Hematopoietic multipotent progenitor cell treated with erythropoietin and hydrocortisone succinate and interleukin-3 and kit ligand, for 15 days (in vitro differentiated cells): ENCODE measurements around the gene CACNA1G.

Experiments
- DNase-seq: peaks from one replicate; pipeline ENCODE4 v3.0.0-alpha.2; 2015; ENCODE audit warnings: low spot score

CACNA1G gene

DNA sequence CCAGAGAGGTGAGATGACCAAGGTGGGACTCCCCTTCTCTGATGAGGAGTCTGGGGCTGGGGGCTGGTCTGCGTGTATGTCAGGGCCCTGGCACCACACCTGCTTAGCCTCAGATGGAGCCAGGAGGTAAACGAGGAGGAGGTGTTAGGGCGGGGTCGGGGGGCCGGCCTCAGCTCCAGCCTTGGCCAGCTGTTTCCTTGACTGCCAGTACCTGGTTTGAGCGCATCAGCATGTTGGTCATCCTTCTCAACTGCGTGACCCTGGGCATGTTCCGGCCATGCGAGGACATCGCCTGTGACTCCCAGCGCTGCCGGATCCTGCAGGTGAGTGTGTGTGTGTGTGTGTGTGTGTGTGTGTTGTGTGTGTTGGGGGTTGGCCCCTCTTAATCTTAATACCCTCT is 8.1 kb downstream of the CACNA1G start:
- no peak for DNase-seq

DNA sequence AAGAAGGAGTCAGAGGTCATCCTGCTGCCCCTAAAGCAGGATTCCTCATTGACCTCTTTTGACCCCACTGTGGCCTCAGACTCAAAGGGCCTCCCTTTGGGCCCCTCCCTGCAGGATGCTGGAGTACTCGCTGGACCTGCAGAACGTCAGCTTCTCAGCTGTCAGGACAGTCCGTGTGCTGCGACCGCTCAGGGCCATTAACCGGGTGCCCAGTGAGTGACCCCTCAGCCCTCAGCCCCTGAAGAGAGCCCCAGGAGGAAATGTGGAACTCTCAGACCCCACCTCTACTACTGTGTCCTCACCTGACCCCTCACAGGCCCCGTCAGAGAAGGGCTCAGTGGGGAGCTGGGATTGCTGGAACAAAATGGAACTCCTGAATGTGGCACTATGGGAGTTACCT is 9.1 kb downstream of the CACNA1G start:
- no peak for DNase-seq

GRCh38 chr17:50570032-50570431 is 9.5 kb downstream of the CACNA1G start:
- no peak for DNase-seq

DNA sequence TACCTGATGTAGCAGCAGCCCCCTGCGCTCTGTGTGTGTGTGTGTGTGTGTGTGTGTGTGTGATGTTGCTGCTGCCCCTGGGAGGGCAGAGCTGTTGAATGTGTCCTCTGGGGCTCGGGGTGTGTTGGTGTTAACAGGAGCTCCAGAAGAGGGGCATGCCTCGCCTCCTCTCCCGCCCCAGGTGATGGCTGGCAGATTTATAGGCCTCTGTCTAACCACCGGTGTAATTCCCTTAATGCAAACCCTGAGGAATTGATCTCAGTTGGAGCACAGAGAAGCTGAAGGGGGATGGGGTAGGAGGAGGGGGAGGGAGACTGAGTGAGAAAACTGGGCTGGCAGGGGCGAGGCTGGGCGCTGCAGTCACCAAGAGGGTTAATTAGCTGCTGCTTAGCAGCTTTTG is 10.0 kb downstream of the CACNA1G start:
- no peak for DNase-seq

- DNase-seq, result no peak
Measured at GRCh38 chr17:50571681-50572080, 11.2 kb downstream of the CACNA1G start.

DNA sequence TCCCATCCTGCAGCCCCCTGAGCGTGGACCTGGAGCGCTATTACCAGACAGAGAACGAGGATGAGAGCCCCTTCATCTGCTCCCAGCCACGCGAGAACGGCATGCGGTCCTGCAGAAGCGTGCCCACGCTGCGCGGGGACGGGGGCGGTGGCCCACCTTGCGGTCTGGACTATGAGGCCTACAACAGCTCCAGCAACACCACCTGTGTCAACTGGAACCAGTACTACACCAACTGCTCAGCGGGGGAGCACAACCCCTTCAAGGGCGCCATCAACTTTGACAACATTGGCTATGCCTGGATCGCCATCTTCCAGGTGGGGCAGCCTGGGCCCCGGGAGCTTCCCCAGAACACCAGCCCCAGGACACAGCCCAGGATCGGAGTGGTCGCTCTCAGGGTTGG is 12.0 kb downstream of the CACNA1G start:
- no peak for DNase-seq

- DNase-seq, result no peak
Measured at GRCh38 chr17:50573866-50574611, 13.5 kb downstream of the CACNA1G start.

DNA sequence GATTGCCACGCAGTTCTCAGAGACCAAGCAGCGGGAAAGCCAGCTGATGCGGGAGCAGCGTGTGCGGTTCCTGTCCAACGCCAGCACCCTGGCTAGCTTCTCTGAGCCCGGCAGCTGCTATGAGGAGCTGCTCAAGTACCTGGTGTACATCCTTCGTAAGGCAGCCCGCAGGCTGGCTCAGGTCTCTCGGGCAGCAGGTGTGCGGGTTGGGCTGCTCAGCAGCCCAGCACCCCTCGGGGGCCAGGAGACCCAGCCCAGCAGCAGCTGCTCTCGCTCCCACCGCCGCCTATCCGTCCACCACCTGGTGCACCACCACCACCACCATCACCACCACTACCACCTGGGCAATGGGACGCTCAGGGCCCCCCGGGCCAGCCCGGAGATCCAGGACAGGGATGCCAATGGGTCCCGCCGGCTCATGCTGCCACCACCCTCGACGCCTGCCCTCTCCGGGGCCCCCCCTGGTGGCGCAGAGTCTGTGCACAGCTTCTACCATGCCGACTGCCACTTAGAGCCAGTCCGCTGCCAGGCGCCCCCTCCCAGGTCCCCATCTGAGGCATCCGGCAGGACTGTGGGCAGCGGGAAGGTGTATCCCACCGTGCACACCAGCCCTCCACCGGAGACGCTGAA is 15.2 kb downstream of the CACNA1G start:
- no peak for DNase-seq

GRCh38 chr17:50576864-50577263 is 16.3 kb downstream of the CACNA1G start:
- DNase-seq, result no peak

DNA sequence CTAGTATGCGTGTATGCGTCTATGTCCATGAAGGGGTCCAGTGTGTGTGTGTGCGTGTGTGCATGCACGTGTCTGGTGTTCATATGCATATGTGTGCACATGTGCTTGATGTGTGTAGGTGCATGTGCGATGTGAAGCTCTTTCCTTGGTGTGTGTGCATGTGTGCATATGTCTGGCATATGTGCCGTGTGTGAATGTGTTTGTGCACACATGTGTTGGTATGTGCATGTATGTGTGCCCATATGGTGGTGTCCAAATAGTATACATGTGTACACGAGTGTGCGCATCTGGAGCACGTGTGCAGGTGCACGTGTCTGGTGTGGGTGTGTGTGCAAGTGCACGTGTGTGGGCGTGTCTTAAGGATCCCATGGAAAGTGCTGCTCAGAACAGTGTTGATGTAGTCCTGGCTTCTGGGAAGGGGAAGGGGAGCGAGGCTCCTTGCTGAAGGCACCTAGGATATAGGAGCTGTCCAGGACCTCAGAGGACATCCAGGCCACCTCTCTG is 17.0 kb downstream of the CACNA1G start:
- DNase-seq, result no peak

DNA sequence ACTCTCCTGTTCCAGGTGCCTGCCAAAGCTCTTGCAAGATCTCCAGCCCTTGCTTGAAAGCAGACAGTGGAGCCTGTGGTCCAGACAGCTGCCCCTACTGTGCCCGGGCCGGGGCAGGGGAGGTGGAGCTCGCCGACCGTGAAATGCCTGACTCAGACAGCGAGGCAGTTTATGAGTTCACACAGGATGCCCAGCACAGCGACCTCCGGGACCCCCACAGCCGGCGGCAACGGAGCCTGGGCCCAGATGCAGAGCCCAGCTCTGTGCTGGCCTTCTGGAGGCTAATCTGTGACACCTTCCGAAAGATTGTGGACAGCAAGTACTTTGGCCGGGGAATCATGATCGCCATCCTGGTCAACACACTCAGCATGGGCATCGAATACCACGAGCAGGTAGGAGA is 17.7 kb downstream of the CACNA1G start:
- no peak for DNase-seq

- no peak for DNase-seq
Measured at GRCh38 chr17:50579399-50579798, 18.9 kb downstream of the CACNA1G start.

GRCh38 chr17:50580646-50581045 is 20.1 kb downstream of the CACNA1G start:
- DNase-seq, result no peak

DNA sequence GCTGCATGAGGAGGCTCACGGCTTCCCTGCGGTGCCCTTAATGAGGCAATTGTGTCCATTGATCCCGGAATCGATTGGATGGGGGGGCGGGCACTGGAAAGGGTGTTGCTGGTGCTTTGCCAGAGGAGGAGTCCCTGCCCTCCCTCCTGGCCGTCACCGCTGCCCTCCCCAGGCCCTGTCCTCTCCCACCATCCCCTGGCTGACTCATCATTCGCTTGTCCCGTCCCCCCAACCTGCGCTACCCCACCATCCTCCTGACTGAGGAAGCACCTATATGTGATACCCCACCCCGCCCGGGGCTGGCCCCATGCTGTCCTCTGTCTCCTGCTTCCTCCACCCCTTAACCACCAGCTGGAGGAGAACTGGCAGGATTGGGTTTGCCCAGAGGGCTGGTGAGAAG is 20.8 kb downstream of the CACNA1G start:
- no peak for DNase-seq

- DNase-seq, result no peak
Measured at GRCh38 chr17:50582741-50583140, 22.2 kb downstream of the CACNA1G start.

DNA sequence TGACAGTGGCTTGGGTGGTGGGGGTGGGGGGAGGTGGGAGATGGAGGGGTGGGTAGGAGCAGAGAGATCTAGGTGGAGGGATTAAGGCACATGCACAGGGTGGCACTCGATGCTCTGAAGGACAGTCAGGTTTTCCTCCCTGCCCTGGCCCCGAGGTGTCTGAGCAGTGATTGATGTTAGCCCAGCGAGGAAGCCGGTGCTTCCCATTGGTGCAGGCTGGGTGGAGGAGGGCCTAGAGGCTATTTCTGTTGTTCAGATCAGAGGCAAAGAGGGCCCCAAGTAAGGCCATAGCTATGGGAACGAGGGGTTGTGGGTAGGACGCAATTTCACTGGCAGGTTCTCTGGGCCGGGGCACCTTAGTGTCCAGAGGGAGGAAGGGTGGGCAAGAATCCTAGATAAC is 23.1 kb downstream of the CACNA1G start:
- DNase-seq, result no peak

GRCh38 chr17:50584116-50584515 is 23.6 kb downstream of the CACNA1G start:
- DNase-seq, result no peak

DNA sequence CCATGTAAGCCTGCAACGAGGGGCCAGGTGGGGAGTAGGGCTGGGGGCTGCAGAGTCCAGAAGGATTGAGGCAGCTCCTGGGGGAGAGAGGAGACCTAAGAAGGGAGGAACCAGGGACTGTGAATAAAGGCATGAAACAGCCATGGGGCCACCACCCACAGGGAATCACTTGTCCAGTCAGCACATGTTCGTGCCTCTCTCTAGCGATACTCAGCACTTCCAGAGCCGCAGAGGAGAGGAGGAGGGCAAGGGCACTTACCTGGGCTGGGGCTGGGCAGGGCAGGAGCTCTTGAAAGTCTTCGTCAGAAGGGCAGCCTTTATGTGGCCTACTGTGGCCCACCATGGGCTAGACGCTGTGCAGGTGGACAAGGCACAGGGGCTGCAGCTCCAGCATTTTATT is 24.2 kb downstream of the CACNA1G start:
- DNase-seq, result no peak

DNA sequence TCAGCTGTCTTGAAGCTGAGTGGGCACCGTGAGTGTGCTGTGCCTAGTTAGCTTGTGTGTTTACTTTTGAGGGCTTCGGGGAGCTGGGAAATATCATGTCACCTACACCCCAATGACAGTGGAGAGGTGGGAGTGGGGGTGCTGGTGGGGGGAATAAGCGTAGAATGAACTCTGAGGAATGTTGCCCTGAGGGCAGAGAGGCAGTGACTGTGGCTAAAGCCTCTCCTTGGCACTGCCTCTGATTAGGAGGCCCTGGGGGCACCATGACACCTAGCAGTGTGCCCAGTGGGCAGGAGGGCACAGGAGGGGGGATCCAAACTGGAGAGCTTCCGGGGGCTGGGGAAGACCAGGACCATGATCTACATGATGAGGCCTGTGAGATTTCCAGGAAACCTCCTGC is 24.8 kb downstream of the CACNA1G start:
- DNase-seq, result no peak

DNA sequence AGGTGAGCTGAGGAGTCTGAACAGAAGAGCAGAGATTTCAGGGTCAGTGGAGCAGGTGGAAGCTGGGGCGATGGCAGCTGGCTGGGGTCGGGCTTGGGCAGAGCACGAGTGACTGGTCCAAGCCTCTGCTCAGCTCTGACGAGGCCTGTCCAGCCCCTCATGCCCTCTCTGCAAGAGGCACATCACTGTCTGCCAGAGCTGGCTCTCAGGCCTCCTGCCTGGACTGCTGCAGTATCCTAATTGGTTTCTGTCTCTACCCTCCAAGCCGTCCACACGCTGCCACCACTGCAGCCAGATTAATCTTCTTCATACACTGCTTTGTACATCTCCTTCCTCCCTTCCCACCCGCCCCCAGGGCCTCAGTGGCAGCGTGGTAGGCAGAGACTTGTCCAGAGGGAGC is 25.4 kb downstream of the CACNA1G start:
- DNase-seq, result no peak

- DNase-seq, result no peak
Measured at GRCh38 chr17:50586421-50587247, 26.1 kb downstream of the CACNA1G start.

GRCh38 chr17:50587571-50587970 is 27.1 kb downstream of the CACNA1G start:
- DNase-seq, result no peak
